Muscle of back (tissue), 13 donors: ENCODE measurements around the gene TUBA1B. TPM values are rescaled to one million over a fixed set of nuclear protein-coding genes. Genes with fewer than 3 reads are reported as not detected.
A peak's percentile ranks its signal among the peaks of the same experiment; 100 is the strongest.
"Not testable (repeated sequence)": the region's sequence is repeated elsewhere in the genome, so short reads cannot be mapped to it uniquely, and the experiment has no call there.

Source experiments
- DNase-seq, 3 donors: peaks; one replicate each; pipeline versions ENCODE4 v3.0.0 to v3.0.0-alpha.2; 2013
- long read RNA-seq, 9 donors: transcript quantifications; one replicate each; lab custom pipeline, GENCODE V29; 2026
- polyA plus RNA-seq, 10 donors: library from polyadenylated mRNA; unstranded; fragments of 120-200 nt; gene quantifications; one replicate each; pipeline ENCODE4 v1.2.1, GENCODE V29; 2013; ENCODE audit not compliant: insufficient read length in 10 of 10

Gene TUBA1B
- 1,000 to 10,000 TPM in 6 of 10 donors, 100 to 1,000 TPM in 4; 671 to 1,330 (median 1,024) TPM for polyA plus RNA-seq
- long read RNA-seq, donor 1, transcript TUBA1B-202 (4 exons, 1,627 nt) = major isoform, 358 of 481 reads
- long read RNA-seq, donor 1, transcript TUBA1B-207 (2 exons, 840 nt) = minor isoform, 13 of 481 reads
- long read RNA-seq, donor 1, transcript TUBA1B-201 (3 exons, 3,198 nt) = minor isoform, 71 of 481 reads
- long read RNA-seq, donor 1, partial matches to known transcripts = 17 of 481 reads
- long read RNA-seq, donor 1, other reads (novel, unspliced or antisense) = 20 of 481 reads
- long read RNA-seq, donor 2, transcript TUBA1B-201 (3 exons, 3,198 nt) = minor isoform, 36 of 398 reads
- long read RNA-seq, donor 2, transcript TUBA1B-207 (2 exons, 840 nt) = minor isoform, 9 of 398 reads
- long read RNA-seq, donor 2, transcript TUBA1B-202 (4 exons, 1,627 nt) = major isoform, 346 of 398 reads
- long read RNA-seq, donor 2, partial matches to known transcripts = 7 of 398 reads
- long read RNA-seq, donor 2, other reads (novel, unspliced or antisense) = 0 of 398 reads
- long read RNA-seq, donor 3 = 0 reads
- long read RNA-seq, donor 4, transcript TUBA1B-202 (4 exons, 1,627 nt) = major isoform, 251 of 349 reads
- long read RNA-seq, donor 4, transcript TUBA1B-201 (3 exons, 3,198 nt) = minor isoform, 74 of 349 reads
- long read RNA-seq, donor 4, transcript TUBA1B-207 (2 exons, 840 nt) = minor isoform, 10 of 349 reads
- long read RNA-seq, donor 4, partial matches to known transcripts = 7 of 349 reads
- long read RNA-seq, donor 4, other reads (novel, unspliced or antisense) = 6 of 349 reads
- long read RNA-seq, donor 5, transcript TUBA1B-207 (2 exons, 840 nt) = minor isoform, 17 of 670 reads
- long read RNA-seq, donor 5, transcript TUBA1B-202 (4 exons, 1,627 nt) = major isoform, 491 of 670 reads
- long read RNA-seq, donor 5, transcript TUBA1B-201 (3 exons, 3,198 nt) = minor isoform, 86 of 670 reads
- long read RNA-seq, donor 5, partial matches to known transcripts = 35 of 670 reads
- long read RNA-seq, donor 5, other reads (novel, unspliced or antisense) = 41 of 670 reads
- long read RNA-seq, donor 6, transcript TUBA1B-201 (3 exons, 3,198 nt) = minor isoform, 90 of 621 reads
- long read RNA-seq, donor 6, transcript TUBA1B-207 (2 exons, 840 nt) = minor isoform, 8 of 621 reads
- long read RNA-seq, donor 6, transcript TUBA1B-202 (4 exons, 1,627 nt) = major isoform, 438 of 621 reads
- long read RNA-seq, donor 6, partial matches to known transcripts = 59 of 621 reads
- long read RNA-seq, donor 6, other reads (novel, unspliced or antisense) = 26 of 621 reads
- long read RNA-seq, donor 7, transcript TUBA1B-202 (4 exons, 1,627 nt) = major isoform, 261 of 347 reads
- long read RNA-seq, donor 7, transcript TUBA1B-207 (2 exons, 840 nt) = minor isoform, 8 of 347 reads
- long read RNA-seq, donor 7, transcript TUBA1B-201 (3 exons, 3,198 nt) = minor isoform, 63 of 347 reads
- long read RNA-seq, donor 7, partial matches to known transcripts = 5 of 347 reads
- long read RNA-seq, donor 7, other reads (novel, unspliced or antisense) = 10 of 347 reads
- long read RNA-seq, donor 8, transcript TUBA1B-202 (4 exons, 1,627 nt) = major isoform, 312 of 439 reads
- long read RNA-seq, donor 8, transcript TUBA1B-201 (3 exons, 3,198 nt) = minor isoform, 75 of 439 reads
- long read RNA-seq, donor 8, transcript TUBA1B-207 (2 exons, 840 nt) = minor isoform, 19 of 439 reads
- long read RNA-seq, donor 8, partial matches to known transcripts = 16 of 439 reads
- long read RNA-seq, donor 8, other reads (novel, unspliced or antisense) = 17 of 439 reads
- long read RNA-seq, donor 9, transcript TUBA1B-202 (4 exons, 1,627 nt) = major isoform, 37 of 39 reads
- long read RNA-seq, donor 9, partial matches to known transcripts = 0 of 39 reads
- long read RNA-seq, donor 9, other reads (novel, unspliced or antisense) = 0 of 39 reads

- DNase-seq = peak; percentile 94 to 97 (median 94)
These were observed at the start of gene TUBA1B for GRCh38 chr12:49131051-49131893. TSS of gene TUBA1B (minus strand) at chr12:49131395. CDS start at chr12:49131300, 95 bp downstream.

GRCh38 chr12:49174218-49174617, 43.0 kb upstream of the TUBA1B start:
- no peak for DNase-seq

- DNase-seq = no peak
These were observed 39.7 kb upstream of the TUBA1B start for GRCh38 chr12:49170924-49171323.

GRCh38 chr12:49165114-49165513, 33.9 kb upstream of the TUBA1B start:
- DNase-seq = no peak

- not testable (repeated sequence) for DNase-seq
These were observed 30.7 kb upstream of the TUBA1B start for GRCh38 chr12:49161901-49162300.

GRCh38 chr12:49161092-49161795, 30.0 kb upstream of the TUBA1B start:
- DNase-seq = no peak

- DNase-seq = no peak
These were observed 29.2 kb upstream of the TUBA1B start for GRCh38 chr12:49160399-49160798.

- DNase-seq = no peak
These were observed 23.0 kb upstream of the TUBA1B start for GRCh38 chr12:49154221-49154620.

GRCh38 chr12:49147384-49147783, 16.2 kb upstream of the TUBA1B start:
- no peak for DNase-seq

- no peak for DNase-seq
These were observed 15.2 kb upstream of the TUBA1B start for GRCh38 chr12:49146406-49146805.

GRCh38 chr12:49144384-49144783, 13.2 kb upstream of the TUBA1B start:
- no peak for DNase-seq

GRCh38 chr12:49138999-49139398, 7.8 kb upstream of the TUBA1B start:
- no peak for DNase-seq

GRCh38 chr12:49138587-49138986, 7.4 kb upstream of the TUBA1B start:
- DNase-seq = no peak

GRCh38 chr12:49137476-49137875, 6.3 kb upstream of the TUBA1B start:
- no peak for DNase-seq

- DNase-seq = not testable (repeated sequence)
These were observed 5.8 kb upstream of the TUBA1B start for GRCh38 chr12:49136997-49137396.

- no peak for DNase-seq
These were observed 2.4 kb upstream of the TUBA1B start for GRCh38 chr12:49133590-49133989.

- DNase-seq = peak in 1 of 3 donors; percentile 5
These were observed 1.8 kb upstream of the TUBA1B start for GRCh38 chr12:49133014-49133413.

- DNase-seq = peak; percentile 47 to 77 (median 52)
These were observed 783 bp upstream of the TUBA1B start for GRCh38 chr12:49131894-49132461.
